ENCODE data around the gene GCDH. TPM values are rescaled to one million over a fixed set of nuclear protein-coding genes. Genes with fewer than 3 reads are reported as not detected.

Gene GCDH
- total and polyA plus RNA-seq, 2 of the 8 experiments (the other 6 are each of a cell fraction or from before 2014, with no cell fraction given), result 67.3 to 89.4 TPM

- TF ChIP-seq PHF8 (conservative IDR thresholded peaks at IDR 0.05; ENCODE audit: low read depth, low read length) (no peak), EZH2 (IDR thresholded peaks at IDR 0.05; ENCODE audit: low read depth, low read length, severe bottlenecking) (no peak), MAFK (IDR thresholded peaks at IDR 0.05; ENCODE audit: low read depth, low read length) (no peak), GTF2F1 (IDR thresholded peaks at IDR 0.05; ENCODE audit: borderline replicate concordance, low read depth, low read length) (no peak), KDM4A (IDR thresholded peaks at IDR 0.05; ENCODE audit: low read depth, low read length, severe bottlenecking) (no peak), SP1 (IDR thresholded peaks at IDR 0.05; ENCODE audit: low read depth, low read length) (no peak)
These were observed 16.8 kb upstream of the GCDH start (continued) for GRCh38 chr19:12873891-12874745.
